Measurements from ENCODE around the gene YARS1.
A peak's percentile ranks its signal among the peaks of the same experiment; 100 is the strongest.
"Not testable (repeated sequence)": the region's sequence is repeated elsewhere in the genome, so short reads cannot be mapped to it uniquely, and the experiment has no call there.

Gene YARS1

GRCh38 chr1:32817815-32818786 lies 943 bp upstream of the YARS1 start:
- peak; percentile 26 for DNase-seq (ENCODE audit: low read depth)

DNA sequence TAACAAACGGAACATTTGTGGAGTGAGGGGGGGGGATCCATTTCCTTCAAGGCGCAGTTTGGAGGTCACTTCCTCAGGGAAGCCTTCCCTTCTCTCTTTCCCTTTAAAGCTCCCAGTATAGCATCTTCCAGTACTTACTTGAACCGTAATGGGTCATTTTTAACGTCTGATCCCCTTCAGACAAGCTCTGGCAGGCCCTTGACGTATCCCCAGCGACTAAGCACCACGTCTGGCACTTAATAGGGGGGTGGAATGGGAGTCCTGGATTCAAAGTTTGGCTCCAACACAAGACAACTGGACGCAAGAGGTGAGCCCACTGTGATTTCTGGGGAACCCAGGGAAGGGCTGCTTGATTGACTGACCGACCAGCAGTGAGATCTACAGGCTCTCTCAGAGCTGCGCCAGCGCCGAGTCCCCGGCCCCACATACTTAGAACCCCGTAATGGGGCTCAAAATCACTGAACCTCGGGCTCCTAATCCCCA lies 441 bp downstream of the YARS1 start:
- peak; percentile 28 for DNase-seq (ENCODE audit: low read depth)

- no peak for DNase-seq (ENCODE audit: low read depth)
Observed at GRCh38 chr1:32813941-32814739, 3.0 kb downstream of the YARS1 start.

DNA sequence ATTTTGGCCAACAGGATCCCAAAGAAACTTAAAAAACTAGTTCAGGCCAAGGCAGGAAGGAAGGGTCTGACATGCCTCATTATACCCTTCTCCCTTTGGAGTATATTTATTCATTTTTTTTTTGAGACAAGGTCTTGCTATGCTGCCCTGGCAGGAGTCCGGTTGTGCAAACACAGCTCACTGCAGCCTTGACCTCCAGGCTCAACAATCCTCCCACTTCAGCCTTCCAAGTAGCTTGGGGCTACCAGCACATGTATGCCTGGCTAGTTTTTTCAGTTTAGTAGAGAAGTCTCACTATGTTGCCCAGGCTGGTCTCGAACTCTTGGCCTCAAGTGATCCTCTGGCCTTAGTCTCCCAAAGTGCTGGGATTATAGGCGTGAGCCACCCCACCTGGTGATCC lies 5.2 kb downstream of the YARS1 start:
- DNase-seq (ENCODE audit: low read depth) = no peak

GRCh38 chr1:32811265-32811664 lies 5.9 kb downstream of the YARS1 start:
- no peak for DNase-seq (ENCODE audit: low read depth)

DNA sequence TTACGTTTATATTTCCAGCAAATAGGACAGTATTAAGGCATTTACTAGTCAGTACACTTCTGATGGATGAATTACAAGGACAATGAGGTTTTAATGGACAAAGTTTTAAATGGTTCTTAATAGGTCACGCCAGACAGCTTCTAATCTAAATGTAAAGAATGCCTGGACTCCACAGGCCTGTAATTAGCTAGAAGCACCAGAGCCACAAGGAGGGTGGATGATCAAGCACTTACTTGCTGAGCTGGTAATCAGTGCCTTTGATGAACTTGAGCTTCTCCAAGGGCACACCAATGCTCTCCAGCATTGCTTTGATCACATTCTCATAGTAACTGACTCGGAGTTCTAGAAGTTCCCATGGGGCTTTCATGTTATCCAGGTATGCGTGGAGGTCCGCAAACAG lies 6.8 kb downstream of the YARS1 start:
- DNase-seq (ENCODE audit: low read depth) = no peak

DNA sequence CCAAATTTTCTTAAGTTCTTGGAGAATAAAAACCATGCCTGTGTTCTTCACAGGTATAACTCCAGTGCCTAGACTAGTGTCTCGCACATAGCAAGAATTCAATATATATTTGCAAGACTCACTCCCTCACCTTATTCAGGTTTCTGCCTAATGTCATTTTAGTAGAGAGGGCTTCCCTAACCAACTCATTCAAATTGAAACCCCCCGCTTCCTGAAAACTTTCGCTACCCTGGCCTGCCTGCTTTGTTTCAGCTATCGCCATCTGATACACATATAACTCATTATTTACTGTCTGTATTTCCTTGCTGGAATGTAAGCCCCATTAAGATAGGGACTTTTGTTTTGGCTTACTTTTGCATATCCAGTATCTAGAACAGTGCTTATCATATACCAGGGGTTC lies 8.6 kb downstream of the YARS1 start:
- no peak for DNase-seq (ENCODE audit: low read depth)

- DNase-seq (ENCODE audit: low read depth) = no peak
Observed at GRCh38 chr1:32806910-32807523, 10.1 kb downstream of the YARS1 start.

DNA sequence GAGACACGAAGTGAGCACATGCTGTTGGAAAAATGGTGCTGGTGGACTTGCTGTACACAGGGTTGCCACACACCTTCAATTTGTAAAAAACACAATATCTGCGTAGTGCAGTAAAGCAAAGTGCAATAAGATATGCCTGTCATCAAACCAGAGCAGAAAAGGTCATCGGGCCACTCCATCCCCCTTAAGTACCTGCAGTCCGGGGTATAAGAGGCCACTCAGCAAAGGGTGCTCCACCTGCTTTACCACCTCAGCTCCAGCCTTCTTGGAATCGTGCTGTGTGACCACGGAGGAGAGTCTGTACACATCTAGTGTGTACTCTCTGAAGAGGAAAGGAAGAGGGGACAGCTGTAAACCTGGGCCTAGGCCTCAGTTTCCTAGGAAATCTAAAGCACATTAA lies 10.9 kb downstream of the YARS1 start:
- DNase-seq (ENCODE audit: low read depth) = no peak

- not testable (repeated sequence) for DNase-seq (ENCODE audit: low read depth)
Observed at GRCh38 chr1:32804460-32804859, 12.7 kb downstream of the YARS1 start.

DNA sequence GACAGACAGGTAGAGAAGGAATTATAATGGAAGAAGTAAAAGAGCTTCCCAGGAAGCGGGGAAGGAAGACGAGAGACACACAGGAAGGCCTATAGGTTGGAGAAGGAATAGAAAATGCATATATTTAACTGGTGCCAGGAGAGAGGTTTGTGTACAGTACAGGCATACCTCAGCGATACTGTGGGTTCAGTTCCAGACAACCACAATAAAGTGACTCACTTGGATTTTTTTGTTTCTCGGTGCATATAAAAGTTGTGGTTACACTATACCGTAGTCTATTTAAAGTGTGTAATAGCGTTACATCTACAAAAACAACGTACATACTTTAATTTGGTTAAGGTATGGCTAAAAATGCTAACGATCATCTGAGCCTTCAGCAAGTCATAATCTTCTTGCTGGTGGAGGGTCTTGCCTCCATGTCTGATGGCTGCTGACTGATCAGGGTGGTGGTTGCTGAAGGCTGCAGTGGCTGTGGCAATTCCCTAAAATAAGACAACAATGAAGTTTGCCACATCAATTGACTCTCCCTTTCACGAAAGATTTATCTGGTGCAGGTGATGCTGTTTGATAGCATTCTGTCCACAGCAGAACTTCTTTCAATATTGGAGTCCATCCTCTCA lies 16.0 kb downstream of the YARS1 start:
- DNase-seq (ENCODE audit: low read depth) = no peak

DNA sequence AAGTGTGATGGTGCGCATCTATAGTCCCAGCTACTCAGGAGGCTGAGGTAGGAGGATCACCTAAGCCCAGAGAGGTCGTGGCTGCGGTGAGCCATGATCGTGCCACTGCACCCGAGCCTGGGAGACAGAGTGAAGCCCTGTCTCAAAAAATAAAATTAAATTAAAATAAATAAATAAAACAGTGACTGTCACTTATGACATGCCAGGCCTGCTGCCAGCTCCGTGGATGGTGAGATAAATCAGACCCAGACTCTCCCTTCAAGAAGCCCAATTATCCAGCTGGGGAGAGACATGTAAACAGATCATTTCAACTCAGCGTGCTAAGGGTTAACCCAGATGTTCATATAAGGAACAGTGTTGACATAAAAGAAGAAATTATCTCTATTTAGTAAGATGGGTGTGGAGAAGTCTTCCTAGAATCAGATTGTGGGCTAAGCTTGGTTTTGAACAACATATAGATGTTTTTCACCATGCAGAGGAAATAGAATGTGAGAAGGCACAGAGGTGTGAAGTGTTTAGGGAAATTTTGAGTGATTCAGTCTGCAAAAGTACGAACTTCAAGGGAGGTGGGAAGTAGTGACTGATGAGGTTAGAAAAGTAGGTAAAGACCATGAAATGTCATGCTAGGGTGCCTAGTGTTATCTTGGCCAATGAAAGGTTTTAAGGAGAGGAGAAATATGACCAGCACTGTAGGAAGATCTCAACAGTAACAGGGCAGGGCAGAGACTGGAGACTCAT lies 18.3 kb downstream of the YARS1 start:
- DNase-seq (ENCODE audit: low read depth) = no peak

DNA sequence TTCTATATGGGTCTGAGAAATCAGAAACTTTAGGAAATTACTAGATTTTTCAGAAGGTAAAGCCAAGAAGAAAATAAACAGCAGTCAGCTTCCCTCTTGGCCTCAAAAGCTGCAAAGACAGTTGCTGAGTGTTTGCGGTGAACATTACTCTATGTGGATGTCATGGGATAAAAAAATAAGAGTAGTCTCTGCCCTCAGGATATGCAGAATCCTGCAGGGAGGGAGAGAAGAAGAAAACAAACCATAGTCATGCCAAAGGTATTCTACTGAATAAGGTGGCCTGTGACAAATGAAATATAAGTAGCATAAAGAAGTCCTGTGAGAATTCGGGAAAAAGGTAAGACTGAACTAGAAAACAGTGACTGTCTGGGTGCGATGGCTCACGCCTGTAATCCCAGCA lies 19.0 kb downstream of the YARS1 start:
- no peak for DNase-seq (ENCODE audit: low read depth)

DNA sequence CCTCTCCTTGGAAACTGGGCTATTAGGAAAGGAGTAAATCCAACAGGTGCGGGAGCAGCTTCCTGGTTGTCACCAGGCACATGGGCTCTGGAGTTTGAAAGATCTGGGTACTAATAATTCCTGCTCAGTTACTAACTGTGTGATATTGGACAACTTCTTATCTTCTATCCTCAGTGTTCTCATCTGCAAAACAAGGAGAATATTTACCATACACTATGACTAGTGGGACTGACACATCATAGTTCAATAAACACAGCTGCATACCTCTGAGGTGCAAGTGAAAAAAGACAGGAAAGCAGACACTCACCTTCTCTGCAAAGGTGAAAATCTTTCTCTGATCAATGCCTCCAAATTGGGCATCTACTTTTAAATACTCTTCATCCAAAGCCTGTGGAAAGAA lies 19.7 kb downstream of the YARS1 start:
- DNase-seq (ENCODE audit: low read depth) = no peak

DNA sequence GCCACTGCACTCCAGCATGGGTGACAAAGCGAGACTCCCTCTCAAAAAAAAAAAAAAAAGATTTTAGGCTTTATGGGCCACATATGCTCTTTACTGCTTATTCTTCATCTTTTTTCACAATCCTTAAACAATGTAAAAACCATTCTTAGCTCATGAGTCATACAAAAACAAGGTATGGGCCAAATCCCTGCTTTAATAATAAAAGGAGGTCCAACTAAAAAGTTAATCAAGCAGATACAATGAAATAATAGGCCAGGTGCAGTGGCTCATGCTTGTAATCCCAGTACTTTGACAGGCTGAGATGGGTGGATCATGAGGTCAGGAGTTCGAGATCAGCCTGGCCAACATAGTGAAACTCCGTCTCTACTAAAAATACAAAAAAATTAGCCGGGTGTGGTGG lies 21.4 kb downstream of the YARS1 start:
- DNase-seq (ENCODE audit: low read depth) = peak; percentile 57

GRCh38 chr1:32791881-32792280 lies 25.3 kb downstream of the YARS1 start:
- DNase-seq (ENCODE audit: low read depth) = peak; percentile 34

GRCh38 chr1:32789356-32789755 lies 27.8 kb downstream of the YARS1 start:
- peak; percentile 83 for DNase-seq (ENCODE audit: low read depth)

DNA sequence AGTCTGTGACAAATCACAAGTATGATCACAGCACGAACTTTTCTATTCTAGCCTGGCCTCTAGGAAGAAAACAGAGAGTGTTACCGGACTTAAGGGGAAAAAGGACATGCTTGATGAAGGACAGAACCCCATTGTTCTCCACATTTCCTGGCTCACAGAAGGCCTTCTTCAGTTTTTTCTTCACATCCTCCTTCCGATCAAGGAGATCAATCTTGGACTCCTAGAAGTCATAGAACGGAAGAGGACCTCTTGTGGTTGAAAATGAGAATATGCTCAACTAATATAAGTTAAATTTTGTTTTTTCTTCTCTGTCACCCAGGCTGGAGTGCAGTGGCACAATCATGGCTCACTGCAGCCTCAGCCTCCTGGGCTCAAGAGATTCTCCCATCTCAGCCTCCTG lies 30.3 kb downstream of the YARS1 start:
- DNase-seq (ENCODE audit: low read depth) = no peak

- no peak for DNase-seq (ENCODE audit: low read depth)
Observed at GRCh38 chr1:32784817-32785216, 32.3 kb downstream of the YARS1 start.

- no peak for DNase-seq (ENCODE audit: low read depth)
Observed at GRCh38 chr1:32783851-32784250, 33.3 kb downstream of the YARS1 start.

DNA sequence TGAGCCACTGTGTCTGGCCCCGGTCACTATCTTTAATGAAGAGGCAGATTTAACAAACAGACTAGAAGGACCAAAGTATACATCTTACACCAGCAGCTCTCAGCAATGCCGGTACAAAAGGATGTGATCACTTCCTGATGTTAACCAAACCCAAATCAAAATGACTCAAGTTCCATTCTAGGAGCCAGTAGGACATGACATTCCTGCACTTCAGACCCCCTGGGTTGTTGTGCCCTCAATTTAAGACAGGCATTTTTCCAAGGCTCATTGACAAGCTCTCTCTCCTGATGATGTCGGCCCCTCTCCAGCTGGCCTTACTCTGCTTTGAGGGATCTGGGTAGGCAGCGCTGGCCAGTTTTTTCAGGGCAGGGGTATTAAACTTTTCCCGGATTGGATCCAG lies 35.1 kb downstream of the YARS1 start:
- no peak for DNase-seq (ENCODE audit: low read depth)
